ENCODE data around the gene PEX19.
A peak's percentile ranks its signal among the peaks of the same experiment; 100 is the strongest.
"Not testable (repeated sequence)": the region's sequence is repeated elsewhere in the genome, so short reads cannot be mapped to it uniquely, and the experiment has no call there.

Gene PEX19

DNA sequence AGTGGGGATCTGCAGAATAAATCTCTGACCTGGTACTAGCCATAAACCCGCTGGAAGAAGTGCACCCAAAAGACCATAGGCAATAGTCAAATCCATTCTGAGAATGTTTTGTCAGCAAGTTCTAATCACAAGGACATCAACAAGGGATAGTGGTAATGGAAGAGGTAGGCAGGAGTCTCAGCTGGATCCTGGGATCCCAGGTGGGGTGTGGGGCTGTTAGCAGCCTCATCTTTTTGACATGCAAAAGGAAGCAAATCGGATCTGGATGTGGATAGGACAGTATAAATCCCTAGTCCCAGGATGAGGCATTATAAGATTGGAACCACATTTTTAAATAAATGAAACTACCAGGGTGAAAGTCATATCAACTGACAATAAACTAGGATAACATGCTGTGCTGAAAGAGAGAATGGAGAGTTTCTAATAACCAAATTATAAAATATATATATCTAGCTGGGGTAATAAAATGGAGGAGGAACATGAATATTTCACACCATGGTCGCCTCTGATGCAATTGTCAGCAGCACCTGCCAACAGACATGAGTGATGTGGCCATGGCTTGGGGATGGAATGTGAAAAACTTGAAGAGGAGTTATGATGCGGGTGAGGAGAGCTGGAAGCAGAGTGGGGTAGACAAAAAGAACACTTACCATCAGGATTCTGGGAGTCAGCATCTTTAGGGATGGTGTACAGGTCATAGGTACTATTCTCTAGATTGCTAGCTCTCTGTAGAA, 23.7 kb upstream of the PEX19 start:
- TF ChIP-seq Cebpa-rat (IDR thresholded peaks at IDR 0.05): no peak
- Histone ChIP-seq H3K9me3 (no peaks in the 10 kb centered on the region), H3K36me3 (peaks cover 99% of the 10 kb centered on the region), H3K4me3 (no peak overlapping the region), H4K20me1 (no peaks in the 10 kb centered on the region), H3K4me2 (peak overlapping the region; percentile 47), H3K9ac (peak overlapping the region; percentile 3; the same call in 1 of the 2 replicates), H3K27ac (peak overlapping the region; percentile 62), H3K27me3 (no peaks in the 10 kb centered on the region), H3K4me1 (peaks cover 25% of the 10 kb centered on the region)

DNA sequence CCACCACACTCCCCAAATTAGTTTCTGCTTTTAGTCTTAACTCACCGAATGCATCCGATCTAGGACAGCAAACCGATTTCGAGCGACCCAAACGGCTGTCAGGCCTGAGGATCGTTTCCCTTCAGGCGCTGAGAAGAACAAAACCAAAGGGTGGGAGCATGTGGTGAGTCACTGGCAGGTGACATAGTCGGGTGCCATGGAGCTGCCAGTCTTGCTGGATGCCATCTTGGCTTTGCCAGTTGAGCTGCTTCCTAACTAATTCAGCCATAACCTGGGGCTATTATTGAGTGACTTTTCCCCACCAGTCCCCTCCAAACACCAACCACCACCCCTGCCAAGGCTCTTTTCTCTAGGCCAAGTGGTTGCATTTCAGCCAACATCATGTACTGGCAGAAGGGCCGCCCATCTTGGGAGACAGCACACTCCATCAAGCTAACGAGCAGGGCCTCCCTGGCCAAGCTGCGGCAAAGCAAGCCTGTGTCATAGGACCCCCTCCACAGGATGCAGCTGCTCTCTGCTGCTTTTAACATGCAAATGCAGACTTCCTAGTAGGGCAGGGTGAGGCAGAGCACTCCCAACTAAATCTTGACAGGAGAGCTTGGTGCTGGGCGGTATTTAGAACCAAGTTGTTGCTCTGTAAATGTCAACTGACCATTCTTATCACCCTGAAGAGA, 22.3 kb upstream of the PEX19 start:
- Histone ChIP-seq H3K36me3 (peaks cover 99% of the 10 kb centered on the region), H3K27ac (peak overlapping the region; percentile 62)

DNA sequence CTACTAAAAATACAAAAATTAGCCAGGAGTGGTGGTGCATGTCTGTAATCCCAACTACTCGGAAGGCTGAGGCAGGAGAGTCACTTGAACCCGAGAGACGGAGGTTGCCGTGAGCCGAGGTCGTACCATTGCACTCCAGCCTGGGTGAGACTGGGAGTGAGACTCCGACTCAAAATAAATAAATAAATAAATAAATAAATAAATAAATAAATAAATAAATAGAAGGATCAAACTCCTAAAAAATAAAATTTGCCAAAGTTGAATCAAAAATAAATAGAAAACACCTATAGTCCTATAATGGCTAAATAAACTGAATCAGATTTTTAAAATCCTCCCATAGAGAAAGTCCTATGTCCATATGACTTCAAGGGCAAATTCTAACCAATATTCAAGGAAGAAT, 15.2 kb upstream of the PEX19 start:
- no peaks in the 10 kb centered on the region for H3K27me3 ChIP-seq
- no peak overlapping the region for H3K4me3 ChIP-seq
- no peaks in the 10 kb centered on the region for H4K20me1 ChIP-seq
- no peak overlapping the region for H3K9ac ChIP-seq
- no peaks in the 10 kb centered on the region for H3K4me1 ChIP-seq
- H3K9me3 ChIP-seq: no peaks in the 10 kb centered on the region
- TF ChIP-seq Cebpa-rat (IDR thresholded peaks at IDR 0.05): no peak
- H3K4me2 ChIP-seq: no peak overlapping the region
- peaks cover 91% of the 10 kb centered on the region for H3K36me3 ChIP-seq
- H3K27ac ChIP-seq: no peak overlapping the region

More for the DNA sequence above, 22.3 kb upstream of the PEX19 start:
- no peaks in the 10 kb centered on the region for H3K9me3 ChIP-seq
- H3K4me2 ChIP-seq: peak overlapping the region; percentile 47
- no peaks in the 10 kb centered on the region for H3K27me3 ChIP-seq
- 0 out of 2 replicates have a peak overlapping the region, but pooled peaks have one; percentile 3 for H3K9ac ChIP-seq
- no peak for TF ChIP-seq Cebpa-rat (IDR thresholded peaks at IDR 0.05)
- H3K4me3 ChIP-seq: no peak overlapping the region
- H4K20me1 ChIP-seq: no peaks in the 10 kb centered on the region
- H3K4me1 ChIP-seq: peaks cover 25% of the 10 kb centered on the region

DNA sequence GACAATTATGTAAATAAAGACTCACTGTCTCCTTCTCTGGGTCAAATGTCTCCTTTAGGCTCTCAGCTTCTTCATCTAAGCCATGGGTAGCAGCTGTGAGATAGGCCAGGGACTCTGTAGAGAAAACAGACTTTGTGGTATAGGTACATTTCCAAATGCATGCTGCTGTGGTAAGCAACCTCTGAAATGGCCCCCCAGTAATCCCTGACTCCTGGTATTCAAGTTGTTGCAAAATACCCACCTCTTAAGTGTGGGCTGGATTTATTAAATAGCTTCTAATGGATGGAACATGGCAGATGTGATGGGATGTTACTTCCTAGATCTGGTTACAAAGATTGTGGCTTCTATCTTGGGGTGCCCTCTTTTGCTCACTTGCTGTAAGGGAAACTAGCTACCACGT, 11.1 kb upstream of the PEX19 start:
- Histone ChIP-seq H4K20me1 (peaks cover 11% of the 10 kb centered on the region; the same call in 1 of the 2 replicates), H3K4me1 (peaks cover 5% of the 10 kb centered on the region; the same call in 1 of the 2 replicates), H3K27ac (no peak overlapping the region), H3K27me3 (no peaks in the 10 kb centered on the region), H3K4me2 (no peak overlapping the region), H3K9ac (no peak overlapping the region), H3K4me3 (no peak overlapping the region), H3K36me3 (peaks cover 97% of the 10 kb centered on the region), H3K9me3 (no peaks in the 10 kb centered on the region)
- TF ChIP-seq Cebpa-rat (IDR thresholded peaks at IDR 0.05): no peak

DNA sequence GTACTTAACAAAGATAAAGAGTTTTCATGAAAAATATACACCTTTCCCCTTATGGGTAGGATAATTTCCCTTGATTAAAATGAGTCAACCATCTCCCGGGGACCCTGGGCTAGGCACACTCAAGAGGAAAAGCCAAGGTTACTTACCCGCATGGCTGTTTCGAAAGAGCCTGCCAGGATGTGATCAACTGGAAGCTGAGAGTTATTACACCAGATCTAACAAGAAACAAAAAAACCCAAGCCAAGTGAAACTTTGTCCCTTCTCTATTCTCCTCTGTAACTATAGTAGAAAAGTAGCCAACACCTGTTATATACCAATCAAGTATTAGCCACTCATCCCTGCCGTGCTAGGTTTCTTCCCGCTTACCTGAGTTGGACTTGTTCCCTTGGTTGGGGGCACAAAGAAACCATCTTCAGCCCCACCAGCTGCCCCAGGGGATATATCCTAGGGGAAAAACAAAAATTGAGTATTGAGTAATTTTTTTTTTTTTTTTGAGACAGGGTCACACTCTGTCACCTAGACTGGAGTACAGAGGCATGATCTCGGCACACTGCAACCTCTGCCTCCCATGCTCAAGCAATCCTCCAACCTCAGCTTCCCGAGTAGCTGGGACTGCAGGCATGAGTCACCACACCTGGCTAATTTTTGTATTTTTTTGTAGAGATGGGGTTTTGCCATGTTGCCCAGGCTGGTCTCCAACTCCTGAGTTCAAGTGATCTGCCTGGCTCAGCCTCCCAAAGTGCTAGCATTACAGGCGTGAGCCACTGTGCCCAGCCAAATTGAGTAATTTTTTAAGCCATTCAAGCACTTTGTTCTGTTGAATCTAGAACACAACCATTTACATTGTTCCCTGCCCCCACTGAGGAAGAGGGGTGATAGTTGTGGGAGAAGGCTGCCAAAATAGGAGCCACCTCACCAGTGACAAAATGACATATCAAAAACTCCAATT, 8.4 kb upstream of the PEX19 start:
- Histone ChIP-seq H3K9ac (no peak overlapping the region), H3K27me3 (no peaks in the 10 kb centered on the region), H3K4me3 (no peak overlapping the region), H3K4me1 (peaks cover 5% of the 10 kb centered on the region; the same call in 1 of the 2 replicates), H4K20me1 (peaks cover 11% of the 10 kb centered on the region; the same call in 1 of the 2 replicates), H3K9me3 (no peaks in the 10 kb centered on the region), H3K4me2 (no peak overlapping the region), H3K36me3 (peaks cover 100% of the 10 kb centered on the region), H3K27ac (no peak overlapping the region)
- no peak for TF ChIP-seq Cebpa-rat (IDR thresholded peaks at IDR 0.05)

DNA sequence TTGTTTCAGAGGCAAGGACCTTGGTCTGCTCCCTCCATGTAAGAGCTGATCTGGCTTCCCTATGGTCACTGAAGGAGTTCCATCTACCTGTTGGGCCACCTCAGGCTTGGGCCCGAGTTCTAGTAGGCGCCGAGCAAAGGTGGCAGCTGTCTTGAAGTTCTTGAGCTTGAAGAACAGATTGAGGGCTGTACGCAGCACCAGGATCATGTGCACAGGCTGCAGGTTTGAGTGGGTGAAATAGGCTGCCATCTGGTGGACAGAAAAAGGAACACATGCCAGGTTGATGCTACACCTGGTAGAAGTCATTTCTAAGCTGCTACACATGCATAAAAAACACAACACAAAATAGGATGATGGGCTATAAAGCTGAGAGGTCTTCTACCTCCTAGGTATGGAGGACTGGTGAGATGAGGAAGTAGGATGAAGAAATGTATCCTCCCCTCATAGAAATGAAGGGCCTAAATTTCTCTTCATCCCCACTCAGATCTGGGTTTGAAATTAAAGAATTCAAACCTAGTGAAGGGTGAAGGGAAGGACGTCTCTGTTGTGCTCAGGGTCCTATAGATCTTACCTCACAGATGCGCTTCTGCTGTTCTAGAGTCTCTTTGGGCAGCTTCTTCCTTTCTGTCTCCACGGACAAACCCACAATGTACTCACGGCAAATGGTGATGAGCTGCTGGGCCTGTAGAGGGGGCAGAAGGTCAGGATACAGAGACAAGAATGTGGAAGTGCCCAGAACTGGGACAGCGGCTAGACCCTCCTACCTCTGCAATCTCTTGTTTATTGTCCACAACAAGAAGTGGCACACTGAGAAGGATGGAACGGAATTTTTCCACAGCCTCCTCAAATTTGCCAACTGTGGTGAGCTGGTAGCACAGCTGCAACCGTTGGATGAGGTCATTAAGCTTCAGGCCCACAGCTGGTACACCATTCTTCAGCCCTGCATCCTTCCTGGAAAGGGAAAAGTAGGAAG, 6.6 kb upstream of the PEX19 start:
- Histone ChIP-seq H3K27ac (no peak overlapping the region), H3K36me3 (peaks cover 87% of the 10 kb centered on the region), H3K4me3 (no peak overlapping the region), H3K9me3 (no peaks in the 10 kb centered on the region), H3K27me3 (no peaks in the 10 kb centered on the region), H3K4me1 (peaks cover 5% of the 10 kb centered on the region; the same call in 1 of the 2 replicates), H4K20me1 (peaks cover 11% of the 10 kb centered on the region; the same call in 1 of the 2 replicates), H3K4me2 (no peak overlapping the region), H3K9ac (no peak overlapping the region)
- TF ChIP-seq Cebpa-rat (IDR thresholded peaks at IDR 0.05): no peak

DNA sequence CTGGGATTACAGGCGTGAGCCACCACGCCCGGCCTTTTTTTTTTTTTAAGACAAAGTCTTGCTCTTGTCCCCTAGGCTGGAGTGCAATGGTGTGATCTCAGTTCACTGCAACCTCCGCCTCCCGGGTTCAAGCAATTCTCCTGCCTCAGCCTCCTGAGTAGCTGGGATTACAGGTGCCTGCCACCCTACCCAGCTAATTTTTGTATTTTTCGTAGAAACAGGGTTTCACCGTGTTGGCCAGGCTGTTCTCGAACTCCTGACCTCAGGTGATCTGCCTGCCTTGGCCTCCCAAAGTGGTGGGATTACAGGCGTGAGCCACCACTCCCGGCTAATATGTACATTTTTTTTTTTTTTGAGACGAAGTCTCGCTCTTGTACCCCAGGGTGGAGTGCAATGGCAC, 2.8 kb upstream of the PEX19 start:
- Histone ChIP-seq H3K36me3 (peaks cover 55% of the 10 kb centered on the region), H4K20me1 (peaks cover 16% of the 10 kb centered on the region; the same call in 1 of the 2 replicates), H3K4me1 (peaks cover 25% of the 10 kb centered on the region)
- not testable (repeated sequence) for H3K9me3 ChIP-seq, H3K9ac ChIP-seq, H3K27me3 ChIP-seq, H3K4me3 ChIP-seq, H3K4me2 ChIP-seq, H3K27ac ChIP-seq

DNA sequence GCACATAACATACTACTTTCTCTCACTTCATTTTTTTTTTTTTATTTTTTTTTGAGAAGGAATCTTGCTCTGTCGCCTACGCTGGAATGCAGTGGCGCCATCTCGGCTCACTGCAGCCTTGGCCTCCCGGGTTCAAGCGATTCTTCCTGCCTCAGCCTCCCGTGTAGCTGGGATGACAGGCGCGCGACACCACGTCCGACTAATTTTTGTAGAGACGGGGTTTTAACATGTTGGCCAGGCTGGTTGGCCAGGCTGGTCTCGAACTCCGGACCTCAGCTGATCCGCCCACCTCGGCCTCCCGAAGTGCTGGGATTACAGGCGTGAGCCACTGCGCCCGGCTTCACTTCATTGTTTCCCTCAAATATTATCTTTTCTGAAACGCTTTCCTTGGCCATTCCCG, 573 bp upstream of the PEX19 start:
- peaks cover 55% of the 10 kb centered on the region for H3K36me3 ChIP-seq
- no peaks in the 10 kb centered on the region for H3K9me3 ChIP-seq
- peaks cover 20% of the 10 kb centered on the region for H3K4me1 ChIP-seq
- H3K27me3 ChIP-seq: no peaks in the 10 kb centered on the region
- no peak overlapping the region for H3K27ac ChIP-seq
- 0 out of 2 replicates have a peak, but pooled peaks cover 5% of the 10 kb centered on the region for H4K20me1 ChIP-seq
- H3K9ac ChIP-seq: no peak overlapping the region
- H3K4me2 ChIP-seq: peak overlapping the region; percentile 94
- peak overlapping the region; percentile 90 for H3K4me3 ChIP-seq
- TF ChIP-seq Cebpa-rat (IDR thresholded peaks at IDR 0.05): no peak
